Measurements from ENCODE around the gene LDLRAD4. TPM values are rescaled to one million over a fixed set of nuclear protein-coding genes. Genes with fewer than 3 reads are reported as not detected.

Gene LDLRAD4
- total RNA-seq, 4 donors from 2014 or later = 20.4 to 40.4 (median 35.3) TPM

- Histone ChIP-seq H3K9me3 (no peaks in the 10 kb centered on the region), H3K4me1 (peaks cover 15 to 28% (median 25%) of the 10 kb centered on the region in 4 donors), H3K36me3 (no peaks in the 10 kb centered on the region), H3K4me3 (no peak overlapping the region), H3K27ac (replicated peaks in 1 of 4) (no peak overlapping the region), H3K27me3 (no peaks in the 10 kb centered on the region)
- 95% methylated on average over 4 of the region's 4 CpGs for WGBS
- DNase-seq (ENCODE audit: extremely low spot score) = no peak
- intact Hi-C loops (cut with DNase I) = no loop called here
- TF ChIP-seq CTCF (IDR thresholded peaks at IDR 0.05) = no peak
- no peak for TF ChIP-seq POLR2AphosphoS5 (IDR thresholded peaks at IDR 0.05)
- no peak for TF ChIP-seq POLR2A (IDR thresholded peaks at IDR 0.05; ENCODE audit: low read depth)
- TF ChIP-seq EP300 (IDR thresholded peaks at IDR 0.05) = no peak
Observed at GRCh38 chr18:13534631-13535030, 316.1 kb downstream of the LDLRAD4 start.

- DNase-seq (ENCODE audit: extremely low spot score) = no peak
- Histone ChIP-seq H3K27ac (replicated peaks in 1 of 4) (no peak overlapping the region), H3K27me3 (no peaks in the 10 kb centered on the region), H3K4me1 (peaks cover 22 to 38% (median 31%) of the 10 kb centered on the region in 4 donors), H3K36me3 (no peaks in the 10 kb centered on the region), H3K4me3 (no peak overlapping the region), H3K9me3 (no peaks in the 10 kb centered on the region)
- intact Hi-C loops (cut with DNase I) = no loop called here
- no peak for TF ChIP-seq POLR2A (IDR thresholded peaks at IDR 0.05; ENCODE audit: low read depth)
- no peak for TF ChIP-seq POLR2AphosphoS5 (IDR thresholded peaks at IDR 0.05)
- TF ChIP-seq CTCF (IDR thresholded peaks at IDR 0.05) = no peak
- TF ChIP-seq EP300 (IDR thresholded peaks at IDR 0.05) = no peak
Observed at GRCh38 chr18:13536578-13536977, 318.0 kb downstream of the LDLRAD4 start.

GRCh38 chr18:13537022-13537780 lies 318.6 kb downstream of the LDLRAD4 start:
- no peaks in the 10 kb centered on the region for H3K36me3 ChIP-seq
- intact Hi-C loops (cut with DNase I) = no loop called here
- H3K9me3 ChIP-seq = no peaks in the 10 kb centered on the region
- 97% methylated on average over 7 of the region's 7 CpGs for WGBS
- H3K27me3 ChIP-seq = no peaks in the 10 kb centered on the region
- no peak for DNase-seq (ENCODE audit: extremely low spot score)
- TF ChIP-seq CTCF (IDR thresholded peaks at IDR 0.05) = no peak
- H3K4me3 ChIP-seq = no peak overlapping the region
- H3K27ac ChIP-seq (replicated peaks in 1 of 4) = no peak overlapping the region
- peaks cover 28 to 44% (median 38%) of the 10 kb centered on the region in 4 donors for H3K4me1 ChIP-seq

- H3K4me1 ChIP-seq = peaks cover 42 to 54% (median 49%) of the 10 kb centered on the region in 4 donors
- DNase-seq (ENCODE audit: extremely low spot score) = no peak
- intact Hi-C loops (cut with DNase I) = no loop called here
- peak overlapping the region in 2 of 4 donors; percentile 7 to 35 for H3K27ac ChIP-seq (replicated peaks in 1 of 4)
- no peak overlapping the region for H3K4me3 ChIP-seq
- no peaks in the 10 kb centered on the region for H3K36me3 ChIP-seq
- H3K27me3 ChIP-seq = no peaks in the 10 kb centered on the region
- 78% methylated on average over 2 of the region's 2 CpGs for WGBS
- H3K9me3 ChIP-seq = no peaks in the 10 kb centered on the region
- TF ChIP-seq POLR2A (IDR thresholded peaks at IDR 0.05; ENCODE audit: low read depth) = no peak
- no peak for TF ChIP-seq EP300 (IDR thresholded peaks at IDR 0.05)
- TF ChIP-seq POLR2AphosphoS5 (IDR thresholded peaks at IDR 0.05) = no peak
- TF ChIP-seq CTCF (IDR thresholded peaks at IDR 0.05) = no peak
Observed at GRCh38 chr18:13538630-13539029, 320.1 kb downstream of the LDLRAD4 start.

GRCh38 chr18:13539050-13539449 lies 320.5 kb downstream of the LDLRAD4 start:
- no peaks in the 10 kb centered on the region for H3K27me3 ChIP-seq
- H3K4me1 ChIP-seq = peaks cover 46 to 58% (median 53%) of the 10 kb centered on the region in 4 donors
- H3K36me3 ChIP-seq = no peaks in the 10 kb centered on the region
- WGBS = 51% methylated on average over 6 of the region's 6 CpGs
- H3K4me3 ChIP-seq = no peak overlapping the region
- H3K27ac ChIP-seq (replicated peaks in 1 of 4) = peak overlapping the region in 2 of 4 donors; percentile 7 to 35
- intact Hi-C loops (cut with DNase I) = no loop called here
- no peak for DNase-seq (ENCODE audit: extremely low spot score)
- TF ChIP-seq CTCF (IDR thresholded peaks at IDR 0.05) (no peak), EP300 (IDR thresholded peaks at IDR 0.05) (peak; percentile 6), POLR2AphosphoS5 (IDR thresholded peaks at IDR 0.05) (peak in 1 of 2 donors; percentile 10), POLR2A (IDR thresholded peaks at IDR 0.05; ENCODE audit: low read depth) (no peak)
- no peaks in the 10 kb centered on the region for H3K9me3 ChIP-seq
